B cell (primary cell): ENCODE data around the gene ADARB2. TPM values are rescaled to one million over a fixed set of nuclear protein-coding genes. Genes with fewer than 3 reads are reported as not detected.

Experiments
- ATAC-seq: fragments of 200-7000 bp; cut with Tn5 transposase; one replicate; pipeline ENCODE4 v1.10.0; 2021; ENCODE audit warnings: low read depth, mild to moderate bottlenecking, moderate number of reproducible peaks, moderate library complexity
- CTCF ChIA-PET: fragments of 350-600 bp; sonication (Branson Sonifier 250); formaldehyde crosslinking; loops from one replicate; lab custom pipeline; 2021; ENCODE audit warnings: antibody characterized with exemption, inconsistent platforms; lab: Charles Lee
- POLR2A ChIA-PET: fragments of 350-600 bp; sonication (Branson Sonifier 250); formaldehyde crosslinking; loops from one replicate; lab custom pipeline; 2021; ENCODE audit warnings: antibody characterized with exemption; lab: Charles Lee
- DNase-seq: peaks from one replicate; pipeline ENCODE4 v3.0.0; 2013
- H2AFZ ChIP-seq: 2 replicates; pipeline ENCODE4 v1.6.1; 2012; ENCODE audit warnings: mild to moderate bottlenecking, low read depth, low read length; ENCODE audit not compliant: insufficient read depth, poor library complexity, severe bottlenecking
- H3K27ac ChIP-seq, 2 donors: 1 replicate in 1 of 2; 2 replicates in 1 of 2; pipeline ENCODE4 v1.5.1; 2012 to 2013; ENCODE audit warnings: low read length in 2 of 2, mild to moderate bottlenecking in 2 of 2, moderate library complexity in 1 of 2
- H3K27me3 ChIP-seq, 4 experiments: fragments of 200-600 bp in 1 of 4; sonication (generic) in 1 of 4; replicated peaks in 1 of 4; 1 replicate in 2 of 4; 2 replicates in 2 of 4; pipeline versions ENCODE4 v1.6.1 to v1.7.0; 2013 to 2016; ENCODE audit warnings: low read length in 3 of 4, mild to moderate bottlenecking in 2 of 4, mixed read lengths in 1 of 4, moderate library complexity in 1 of 4; ENCODE audit not compliant: insufficient read depth in 4 of 4, control insufficient read depth in 3 of 4; ENCODE audit errors: control extremely low read depth in 1 of 4
- H3K36me3 ChIP-seq, 2 experiments: replicated peaks in 1 of 2; 1 replicate in 1 of 2; 2 replicates in 1 of 2; pipeline versions ENCODE4 v1.6.1 to v1.7.1; 2013; ENCODE audit warnings: low read length in 1 of 2; ENCODE audit not compliant: insufficient read depth in 2 of 2, control insufficient read depth in 1 of 2; ENCODE audit errors: control extremely low read depth in 1 of 2, extremely low read depth in 1 of 2
- H3K4me1 ChIP-seq, 2 donors: fragments of 200-600 bp in 1 of 2; sonication (generic) in 1 of 2; 1 replicate in 1 of 2; 2 replicates in 1 of 2; pipeline versions ENCODE4 v1.5.1 to v1.6.1; 2013 to 2017; ENCODE audit warnings: low read length in 2 of 2; ENCODE audit not compliant: control insufficient read depth in 2 of 2, insufficient read depth in 2 of 2
- H3K4me2 ChIP-seq: replicated peaks from 2 replicates; pipeline ENCODE3; 2012; ENCODE audit warnings: mild to moderate bottlenecking, low read depth, low read length; ENCODE audit not compliant: poor library complexity, severe bottlenecking
- H3K4me3 ChIP-seq, 5 experiments: fragments of 200-600 bp in 1 of 5; sonication (generic) in 1 of 5; 1 replicate in 3 of 5; 2 replicates in 2 of 5; pipeline versions ENCODE4 v1.5.1 to v1.7.0; 2011 to 2016; ENCODE audit warnings: low read length in 4 of 5, mild to moderate bottlenecking in 4 of 5, low read depth in 2 of 5, control low read depth in 1 of 5, moderate library complexity in 1 of 5; ENCODE audit not compliant: insufficient read depth in 1 of 5; ENCODE audit errors: control extremely low read depth in 1 of 5, extremely low read depth in 1 of 5
- H3K79me2 ChIP-seq: fragments of 200-600 bp; sonication (generic); one replicate; pipeline ENCODE4 v1.6.0; 2016; ENCODE audit warnings: low read length; ENCODE audit not compliant: control insufficient read depth, insufficient read depth
- H3K9ac ChIP-seq: fragments of 200-600 bp; sonication (generic); 2 replicates; pipeline ENCODE4 v1.6.1; 2017; ENCODE audit warnings: mild to moderate bottlenecking, low read length, moderate library complexity
- H3K9me3 ChIP-seq, 3 donors: one replicate each; pipeline versions ENCODE4 v1.6.1 to v1.7.1; 2013; ENCODE audit warnings: low read length in 2 of 3; ENCODE audit not compliant: control insufficient read depth in 2 of 3, insufficient read depth in 1 of 3; ENCODE audit errors: control extremely low read depth in 1 of 3
- H4K20me1 ChIP-seq: 2 replicates; pipeline ENCODE4 v1.6.0; 2012; ENCODE audit warnings: mild to moderate bottlenecking, low read length; ENCODE audit not compliant: insufficient read depth, control insufficient read depth, poor library complexity, severe bottlenecking
- H3K27ac Mint-ChIP-seq: one replicate; pipeline ENCODE4 v1.8.0; 2021; ENCODE audit warnings: mixed read lengths
- H3K27me3 Mint-ChIP-seq: one replicate; pipeline ENCODE4 v1.8.0; 2021; ENCODE audit warnings: mixed read lengths
- H3K4me1 Mint-ChIP-seq: one replicate; pipeline ENCODE4 v1.8.0; 2021; ENCODE audit warnings: mixed read lengths
- H3K4me3 Mint-ChIP-seq: one replicate; pipeline ENCODE4 v1.8.0; 2021; ENCODE audit warnings: mixed read lengths
- H3K9me3 Mint-ChIP-seq: one replicate; pipeline ENCODE4 v1.8.0; 2022; ENCODE audit warnings: mixed read lengths; ENCODE audit not compliant: insufficient read depth
- CTCF ChIP-seq: fragments of 200-600 bp; IDR thresholded peaks from one replicate; pipeline ENCODE4 v1.8.0; 2022; ENCODE audit warnings: antibody characterized with exemption, mild to moderate bottlenecking
- EZH2 ChIP-seq: IDR thresholded peaks from 2 replicates; pipeline ENCODE4 v1.6.1; 2012; ENCODE audit warnings: borderline replicate concordance, low read depth, mild to moderate bottlenecking, moderate library complexity, low read length; ENCODE audit not compliant: insufficient read depth, poor library complexity, severe bottlenecking
- WGBS: methylation state at CpG from one replicate; pipeline ENCODE4 v1.1.5; 2013; ENCODE audit warnings: missing lambda C conversion rate; ENCODE audit not compliant: insufficient coverage; 5-methylcytosine and 5-hydroxymethylcytosine counted together
- intact Hi-C: fragments of 100-400 bp; cut with micrococcal nuclease; formaldehyde crosslinking; loops from one replicate; pipeline ENCODE4 v1.10.0; 2022
- polyA plus RNA-seq: library from polyadenylated mRNA; depleted of rRNA; stranded (reverse); fragments of >200 nt; gene quantifications from 2 replicates; pipeline ENCODE4 v1.2.3, GENCODE V29; 2012
- total RNA-seq, 2 donors: library from RNA; stranded (reverse); fragments of 120-200 nt in 1 of 2; gene quantifications; 1 replicate in 1 of 2; 2 replicates in 1 of 2; pipeline versions ENCODE4 v1.2.3 to v1.2.4, GENCODE V29; 2013 to 2022

Gene ADARB2
- total and polyA plus RNA-seq, 2 donors (not counting 1 experiment from before 2014, with no cell fraction given) = 0.13 to 0.96 TPM

- H3K4me3 ChIP-seq = no peak overlapping the region
- no peak overlapping the region for H3K9ac ChIP-seq
- H4K20me1 ChIP-seq = no peaks in the 10 kb centered on the region
- POLR2A ChIA-PET = no interaction called here
- Mint-ChIP-seq H3K4me3 (no peak overlapping the region), H3K27me3 (peaks cover 7% of the 10 kb centered on the region), H3K27ac (no peak overlapping the region), H3K9me3 (no peaks in the 10 kb centered on the region), H3K4me1 (no peaks in the 10 kb centered on the region)
- no peaks in the 10 kb centered on the region for H3K27me3 ChIP-seq
- 90% methylated on average over 11 of the region's 14 CpGs for WGBS
- no peaks in the 10 kb centered on the region for H3K9me3 ChIP-seq
- no peak overlapping the region for H2AFZ ChIP-seq
- TF ChIP-seq CTCF (no peak), EZH2 (no peak)
- CTCF ChIA-PET = no interaction called here
- no peaks in the 10 kb centered on the region for H3K4me1 ChIP-seq
- no peaks in the 10 kb centered on the region for H3K36me3 ChIP-seq
- ATAC-seq (no peak), DNase-seq (no peak)
- intact Hi-C loops = no loop called here
- H3K79me2 ChIP-seq = no peaks in the 10 kb centered on the region
- no peak overlapping the region for H3K4me2 ChIP-seq
- no peak overlapping the region for H3K27ac ChIP-seq
These were observed 508.8 kb downstream of the ADARB2 start for GRCh38 chr10:1228467-1228975.

GRCh38 chr10:1227510-1228402 is 509.6 kb downstream of the ADARB2 start:
- POLR2A ChIA-PET = no interaction called here
- peaks cover 2% of the 10 kb centered on the region for H3K9me3 Mint-ChIP-seq

More at GRCh38 chr10:1227510-1228402, 509.6 kb downstream of the ADARB2 start:
- Histone ChIP-seq H3K27me3 (no peaks in the 10 kb centered on the region), H3K4me2 (no peak overlapping the region), H3K36me3 (no peaks in the 10 kb centered on the region), H2AFZ (no peak overlapping the region), H3K79me2 (no peaks in the 10 kb centered on the region), H3K9ac (no peak overlapping the region), H3K27ac (no peak overlapping the region), H4K20me1 (no peaks in the 10 kb centered on the region), H3K4me1 (no peaks in the 10 kb centered on the region), H3K9me3 (no peaks in the 10 kb centered on the region), H3K4me3 (no peak overlapping the region)
- Mint-ChIP-seq H3K4me3 (no peak overlapping the region), H3K27me3 (peaks cover 7% of the 10 kb centered on the region), H3K4me1 (no peaks in the 10 kb centered on the region), H3K27ac (no peak overlapping the region)
- TF ChIP-seq CTCF = no peak
- TF ChIP-seq EZH2 = no peak
- CTCF ChIA-PET = no interaction called here
- intact Hi-C loops = no loop called here
- no CpG with 5 or more reads among the region's 9 CpGs for WGBS
- no peak for ATAC-seq
- DNase-seq = no peak
